Smooth muscle cell of the coronary artery (primary cell): ENCODE results near the gene TNNC1. TPM values are rescaled to one million over a fixed set of nuclear protein-coding genes. Genes with fewer than 3 reads are reported as not detected.

Experiments
- total RNA-seq: library from RNA; depleted of rRNA; stranded (reverse); fragments of >200 nt; gene quantifications from 2 replicates; pipeline ENCODE4 v1.2.3, GENCODE V29; 2014; ENCODE audit warnings: low replicate concordance

Gene TNNC1
- total RNA-seq: 2.5 and 19.8 TPM in 2 replicates

GRCh38 chr3:52453496-52454249 is at the start of gene TNNC1:
Gene TNNC1, minus strand, starts transcription at chr3:52454041. Its CDS starts 26 bp downstream, at chr3:52454015.

GRCh38 chr3:52494886-52495495 is 41.1 kb upstream of the TNNC1 start, which contains the start of gene STAB1:
Gene STAB1, plus strand, starts transcription at chr3:52495338. Its CDS starts 76 bp downstream, at chr3:52495414.

GRCh38 chr3:52455283-52456168 is 1.7 kb upstream of the TNNC1 start, which contains the start of gene NISCH:
Gene NISCH, plus strand, starts transcription at chr3:52455604. Its CDS starts 38 bp downstream, at chr3:52455642.

GRCh38 chr3:52444860-52445793 is 8.7 kb downstream of the TNNC1 start, which contains the start of gene SEMA3G:
Gene SEMA3G, minus strand, starts transcription at chr3:52445103. Its CDS starts 76 bp downstream, at chr3:52445027.

Other genes with a start within 250 kb of the TNNC1 start
- under 0.01 TPM in 1 of 2 replicates, not detected in the other for gene TLR9, start 228.4 kb downstream of the TNNC1 start, total RNA-seq
- gene TWF2, start 214.9 kb downstream of the TNNC1 start, total RNA-seq: 59.2 and 139 TPM in 2 replicates
- gene PPM1M, start 208.3 kb downstream of the TNNC1 start, total RNA-seq: 13.2 and 26.1 TPM in 2 replicates
- gene WDR82, start 175.4 kb downstream of the TNNC1 start, total RNA-seq: 53.6 and 73.3 TPM in 2 replicates
- 6.4 and 12.0 TPM in 2 replicates for gene GLYCTK, start 166.2 kb downstream of the TNNC1 start, total RNA-seq
- gene DNAH1, start 137.7 kb downstream of the TNNC1 start, total RNA-seq: 1.7 and 8.3 TPM in 2 replicates
- gene BAP1, start 44.0 kb downstream of the TNNC1 start, total RNA-seq: 45.3 and 69.2 TPM in 2 replicates
- 1.3 and 1.9 TPM in 2 replicates for gene PHF7, start 43.4 kb downstream of the TNNC1 start, total RNA-seq
- gene SEMA3G, start 8.9 kb downstream of the TNNC1 start, total RNA-seq: 0.90 TPM in 1 of 2 replicates, not detected in the other
- 54.9 and 72.7 TPM in 2 replicates for gene NISCH, start 1.6 kb upstream of the TNNC1 start, total RNA-seq
- 0.15 and 3.4 TPM in 2 replicates for gene STAB1, start 41.3 kb upstream of the TNNC1 start, total RNA-seq
- gene NT5DC2, start 79.8 kb upstream of the TNNC1 start, total RNA-seq: 17.4 and 95.5 TPM in 2 replicates
- 9.1 and 13.8 TPM in 2 replicates for gene UQCC5, start 82.6 kb upstream of the TNNC1 start, total RNA-seq
- gene PBRM1, start 231.9 kb upstream of the TNNC1 start, total RNA-seq: 37.8 and 46.1 TPM in 2 replicates
- 44.8 and 106 TPM in 2 replicates for gene GNL3, start 232.0 kb upstream of the TNNC1 start, total RNA-seq